T follicular helper cell (primary cell): ENCODE results near the gene CMBL.
A peak's percentile ranks its signal among the peaks of the same experiment; 100 is the strongest.
"Not testable (repeated sequence)": the region's sequence is repeated elsewhere in the genome, so short reads cannot be mapped to it uniquely, and the experiment has no call there.

Experiments used
- DNase-seq: peaks from one replicate; pipeline ENCODE4 v3.0.0-alpha.2; 2020; ENCODE audit warnings: low read depth

The CMBL gene

GRCh38 chr5:10285362-10285761 is 22.3 kb downstream of the CMBL start:
- DNase-seq = not testable (repeated sequence)

GRCh38 chr5:10283927-10284635 is 23.6 kb downstream of the CMBL start:
- peak; percentile 64 for DNase-seq

GRCh38 chr5:10279925-10280720 is 27.6 kb downstream of the CMBL start:
- DNase-seq = no peak

DNA sequence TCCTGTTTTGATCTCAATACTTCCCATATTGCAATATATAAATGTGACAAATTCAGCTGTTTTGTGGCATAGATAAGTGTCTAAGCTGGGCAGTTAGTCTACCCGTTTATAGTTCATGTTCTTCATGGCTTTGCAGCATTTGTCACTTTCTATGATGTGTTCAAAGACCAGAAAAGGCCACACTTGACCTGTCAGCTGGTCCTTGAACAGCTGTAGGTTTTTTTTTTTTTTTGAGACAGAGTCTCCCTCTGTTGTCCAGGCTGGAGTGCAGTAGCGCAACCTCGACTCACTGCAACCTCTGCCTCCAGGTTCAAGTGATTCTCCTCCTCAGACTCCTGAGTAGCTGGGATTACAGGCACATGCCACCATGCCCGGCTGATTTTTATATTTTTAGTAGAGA is 28.4 kb downstream of the CMBL start:
- no peak for DNase-seq

DNA sequence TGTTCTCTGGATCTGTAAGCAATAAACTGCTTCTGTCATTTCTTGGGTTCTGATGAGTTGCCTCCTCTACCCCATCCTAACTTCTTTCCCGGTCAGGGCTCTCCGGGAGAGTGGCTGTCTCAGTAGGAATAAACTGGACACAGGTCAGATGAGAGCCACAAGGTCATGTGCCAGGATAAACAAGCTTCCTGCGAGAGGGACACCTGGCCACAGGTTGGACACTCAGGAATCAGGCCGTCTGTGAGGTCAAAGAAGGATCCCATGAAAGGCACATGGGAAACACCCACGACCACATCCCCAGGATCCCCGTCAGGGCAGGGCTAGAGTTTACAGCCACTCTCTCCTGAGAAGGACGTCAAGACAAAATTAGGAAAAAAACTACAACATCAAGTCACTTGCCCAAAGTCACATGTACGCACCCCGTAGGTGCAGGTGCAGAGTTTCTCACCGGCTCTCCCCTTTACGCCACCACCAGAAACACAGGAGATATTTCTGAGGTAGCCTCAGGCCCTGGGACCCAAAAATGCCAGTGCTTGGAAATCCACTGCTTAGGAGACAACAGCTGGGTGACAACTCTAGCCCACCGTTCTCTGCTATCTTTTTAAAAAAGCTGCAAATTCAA is 28.9 kb downstream of the CMBL start:
- no peak for DNase-seq

DNA sequence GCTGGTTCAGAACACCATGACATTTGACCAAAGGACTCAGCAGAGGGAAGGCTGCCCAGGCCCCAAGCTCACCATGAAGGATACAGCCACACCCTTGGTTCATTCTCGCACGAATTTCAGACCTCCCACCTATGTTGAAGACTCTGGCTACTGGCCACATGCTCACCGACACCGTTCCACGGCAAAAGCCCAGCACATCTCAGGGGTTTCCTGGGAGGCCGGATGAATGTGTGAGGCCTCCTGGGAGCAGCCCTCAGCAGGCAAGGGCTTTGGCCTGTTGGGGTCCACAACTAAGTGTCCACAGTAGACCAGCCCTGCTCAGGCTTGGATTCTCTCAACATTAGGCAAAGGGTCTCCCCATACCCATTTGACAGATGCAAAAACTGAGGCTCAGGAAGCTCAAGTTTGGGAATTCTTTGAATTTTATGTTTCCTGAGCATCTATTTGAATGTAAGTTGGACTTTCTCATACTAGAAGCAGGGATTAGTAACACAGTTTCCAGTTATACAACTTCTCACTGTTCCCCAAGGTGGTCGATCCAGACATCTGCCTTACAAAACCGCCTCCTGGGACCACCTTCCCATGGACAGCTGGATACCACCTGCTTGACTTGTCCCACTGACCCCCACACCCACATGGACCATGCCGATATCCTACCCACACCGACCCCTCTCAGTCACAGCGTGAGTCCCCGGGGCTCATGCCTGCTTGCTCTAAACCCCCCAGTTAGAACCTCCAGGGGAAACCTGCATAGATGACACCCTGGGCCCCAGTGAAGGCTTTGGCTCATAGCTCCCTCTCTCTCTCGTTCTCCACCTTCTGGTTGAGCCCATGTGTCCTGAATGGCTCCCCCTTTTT is 29.7 kb downstream of the CMBL start:
- no peak for DNase-seq

DNA sequence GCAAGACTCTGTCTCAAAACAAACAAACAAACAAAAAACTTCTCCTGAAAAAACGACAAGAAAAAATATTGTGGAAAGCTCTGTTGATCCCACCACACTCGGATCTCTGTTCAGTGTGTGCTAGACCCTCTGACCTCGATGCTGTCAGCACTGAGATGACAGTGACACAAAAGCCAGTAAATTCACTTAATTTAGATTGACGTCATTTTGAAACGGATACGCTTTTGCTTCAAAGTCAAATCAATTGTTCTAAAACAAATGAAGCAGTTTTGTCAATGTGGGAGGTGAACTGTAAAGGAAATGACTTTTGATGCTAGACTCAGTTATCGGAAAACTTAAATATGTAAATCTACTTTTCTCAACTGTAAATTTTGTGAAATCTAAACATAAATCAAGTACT is 31.0 kb downstream of the CMBL start:
- no peak for DNase-seq

GRCh38 chr5:10275991-10276390 is 31.7 kb downstream of the CMBL start:
- DNase-seq = no peak

DNA sequence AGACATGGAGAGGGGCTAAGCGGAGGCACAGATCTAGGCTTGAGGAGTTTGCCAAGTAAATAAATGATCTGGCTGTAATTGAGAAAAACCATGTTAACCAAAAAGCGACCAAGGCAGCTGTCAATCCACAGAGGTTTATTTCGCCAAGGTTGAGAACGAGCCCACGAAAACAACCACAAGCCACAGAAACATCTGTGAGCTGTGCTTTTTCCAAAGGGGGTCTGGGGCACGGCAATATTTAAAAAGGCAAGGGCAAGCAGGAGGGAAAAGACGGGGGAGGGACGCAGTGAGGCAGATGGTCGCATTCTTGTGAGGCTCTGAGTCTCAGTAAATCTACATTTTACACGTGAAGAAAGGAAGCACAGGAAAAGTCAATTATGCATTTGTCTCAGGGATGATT is 32.2 kb downstream of the CMBL start:
- no peak for DNase-seq

- not testable (repeated sequence) for DNase-seq
Measured at GRCh38 chr5:10272875-10273209, 34.9 kb downstream of the CMBL start.

- DNase-seq = no peak
Measured at GRCh38 chr5:10272053-10272874, 35.4 kb downstream of the CMBL start.

DNA sequence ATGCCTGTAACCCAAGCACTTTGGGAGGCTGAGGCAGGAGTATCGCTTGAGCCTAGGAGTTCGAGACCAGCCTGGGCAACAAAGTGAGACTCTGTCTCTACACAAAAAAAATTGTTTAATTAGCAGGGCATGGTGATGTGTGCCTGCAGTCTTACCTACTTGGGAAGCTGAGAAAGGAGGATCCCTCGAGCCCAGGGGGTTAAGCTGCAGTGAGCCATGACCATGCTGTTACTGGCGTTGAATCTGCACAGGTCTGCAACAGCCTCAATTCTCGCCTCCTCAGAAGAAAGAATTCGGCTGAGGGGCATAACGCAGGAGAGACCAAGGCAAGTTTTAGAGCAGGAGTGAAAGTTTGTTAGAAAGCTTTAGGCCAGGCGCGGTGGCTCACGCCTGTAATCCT is 39.6 kb downstream of the CMBL start:
- DNase-seq = no peak

DNA sequence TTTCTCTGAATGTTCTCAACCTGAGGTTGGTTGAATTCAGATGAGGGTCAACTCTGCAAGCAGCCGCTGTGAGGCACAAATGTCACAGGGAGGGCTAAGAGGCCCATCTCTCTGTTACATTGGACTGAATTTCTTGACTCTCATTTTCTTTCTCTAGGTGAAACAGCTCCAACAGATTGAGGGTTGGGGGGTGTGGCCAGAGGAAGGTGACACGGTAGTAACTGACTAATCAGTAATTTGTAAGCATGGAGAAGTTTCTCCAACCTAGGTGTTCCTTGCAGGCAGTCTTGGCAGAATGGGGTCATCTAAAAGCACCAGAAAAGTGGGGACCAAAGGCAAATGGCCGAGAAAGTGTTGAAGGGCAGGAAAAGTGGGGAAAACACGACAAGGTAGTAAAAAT is 40.9 kb downstream of the CMBL start:
- DNase-seq = no peak

DNA sequence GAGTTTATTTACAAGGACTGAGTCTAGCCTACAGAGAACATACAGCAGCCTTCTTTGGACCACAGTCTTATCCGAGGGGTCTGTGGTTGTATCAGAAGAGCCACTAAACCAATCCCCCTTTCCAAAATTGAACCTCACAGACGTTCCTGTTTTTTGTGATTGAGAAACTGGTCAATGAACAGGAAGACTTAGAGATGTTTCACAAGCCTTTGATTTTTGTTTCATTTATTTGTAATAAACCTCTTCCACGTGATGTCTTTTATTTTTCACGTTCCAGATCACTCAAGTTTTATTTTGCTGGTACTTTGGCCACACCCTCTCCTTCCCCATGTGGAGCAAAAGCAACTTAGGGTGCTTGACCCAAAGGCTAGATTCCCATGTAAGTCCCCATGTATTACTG is 41.6 kb downstream of the CMBL start:
- DNase-seq = no peak

DNA sequence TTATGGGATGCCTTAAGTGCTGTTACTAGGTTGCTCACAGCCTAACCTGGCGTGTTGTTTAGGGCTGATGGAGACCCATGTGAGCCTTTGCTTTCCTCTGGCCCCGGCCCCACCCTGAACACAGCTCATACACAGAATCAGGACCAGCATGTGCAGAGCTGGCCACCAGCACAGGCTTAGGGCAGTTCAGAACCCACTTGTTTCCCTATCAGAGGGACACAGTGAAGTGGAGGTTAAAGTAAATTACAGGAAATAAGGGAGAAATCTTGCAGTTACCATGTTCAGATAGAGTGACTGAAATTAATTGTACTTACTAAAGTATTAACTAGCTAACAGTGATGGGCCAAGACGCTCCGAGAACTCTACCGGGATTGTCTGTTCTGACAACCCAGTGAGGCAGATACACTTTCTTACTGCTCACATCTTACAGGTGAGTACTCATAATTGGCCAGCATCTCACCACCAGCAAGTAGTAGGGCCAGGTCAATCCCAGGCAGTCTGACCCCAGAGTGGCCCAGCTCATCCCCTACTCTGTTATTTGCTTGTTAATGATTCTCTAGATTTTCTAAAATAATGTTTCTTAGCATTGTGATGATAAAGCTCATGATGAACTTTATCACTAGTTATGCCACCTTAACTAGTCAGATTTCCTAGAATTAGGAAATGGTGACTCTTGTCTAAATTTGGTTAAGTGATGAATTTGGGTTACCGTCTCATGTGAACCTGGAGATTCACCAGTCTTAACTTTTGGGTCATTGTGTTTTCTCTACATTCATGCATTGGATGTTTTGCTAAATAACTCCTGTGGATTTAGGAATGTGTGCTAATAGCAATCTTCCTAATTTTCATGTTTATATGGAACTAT is 42.2 kb downstream of the CMBL start:
- no peak for DNase-seq

GRCh38 chr5:10264604-10265003 is 43.1 kb downstream of the CMBL start:
- DNase-seq = no peak

GRCh38 chr5:10262995-10263394 is 44.7 kb downstream of the CMBL start:
- DNase-seq = no peak

DNA sequence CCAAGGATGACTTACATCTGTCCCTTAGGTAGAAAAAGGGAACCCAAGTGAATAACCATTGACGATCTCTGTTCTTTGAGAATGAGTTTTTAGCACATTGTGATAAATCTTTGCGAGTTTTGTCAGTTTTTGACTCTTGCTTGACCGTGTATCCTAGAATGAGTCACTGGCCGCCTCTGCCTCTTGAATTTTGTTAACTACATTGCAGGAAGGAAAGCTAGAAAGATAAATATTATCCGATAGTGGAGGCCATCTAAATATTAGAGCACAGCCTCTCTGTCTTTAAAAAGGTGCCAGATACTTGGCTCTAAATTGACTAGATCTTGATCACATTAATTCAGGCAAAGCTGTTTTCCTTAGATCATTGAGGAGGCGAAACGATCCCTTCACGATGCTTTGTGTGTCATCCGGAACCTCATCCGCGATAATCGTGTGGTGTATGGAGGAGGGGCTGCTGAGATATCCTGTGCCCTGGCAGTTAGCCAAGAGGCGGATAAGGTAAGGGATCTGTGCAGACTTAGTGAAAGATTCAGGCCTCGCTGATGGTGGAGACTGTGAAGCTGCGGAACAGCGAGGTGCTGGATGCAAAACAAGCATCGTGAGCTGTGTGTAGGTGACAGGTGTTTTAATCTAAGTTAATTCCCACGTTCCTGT is 45.5 kb downstream of the CMBL start:
- no peak for DNase-seq

GRCh38 chr5:10261065-10261464 is 46.6 kb downstream of the CMBL start:
- DNase-seq = no peak

GRCh38 chr5:10259899-10260298 is 47.8 kb downstream of the CMBL start:
- no peak for DNase-seq
